Testis (tissue), 3 donors: ENCODE results near the gene PPP2R5B. TPM values are rescaled to one million over a fixed set of nuclear protein-coding genes. Genes with fewer than 3 reads are reported as not detected.
A peak's percentile ranks its signal among the peaks of the same experiment; 100 is the strongest.

Experiments used
- DNase-seq: peaks from one replicate; pipeline ENCODE4 v3.0.0-alpha.2; 2019
- H3K27ac ChIP-seq, 2 donors: fragments of 200-600 bp; sonication (generic); one replicate each; pipeline ENCODE4 v1.5.1; 2019
- H3K27me3 ChIP-seq: fragments of 200-600 bp; sonication (generic); one replicate; pipeline ENCODE4 v1.5.1; 2019
- H3K36me3 ChIP-seq: fragments of 200-600 bp; sonication (generic); one replicate; pipeline ENCODE4 v1.5.1; 2017; ENCODE audit warnings: low read depth; ENCODE audit errors: missing control alignments
- H3K4me1 ChIP-seq: fragments of 200-600 bp; sonication (generic); one replicate; pipeline ENCODE4 v1.5.1; 2019
- H3K4me3 ChIP-seq, 2 donors: fragments of 200-600 bp; sonication (generic); one replicate each; pipeline ENCODE4 v1.5.1; 2017 to 2019
- H3K9me3 ChIP-seq: fragments of 200-600 bp; sonication (generic); one replicate; pipeline ENCODE4 v1.5.1; 2017
- CTCF ChIP-seq, 3 experiments: fragments of 450-650 bp in 2 of 3; fragments of 200-600 bp in 1 of 3; sonication (generic) in 1 of 3; IDR thresholded peaks; one replicate each; pipeline ENCODE4 v1.5.1; 2016 to 2019; ENCODE audit warnings: antibody characterized with exemption in 3 of 3, mild to moderate bottlenecking in 2 of 3, moderate library complexity in 1 of 3
- POLR2A ChIP-seq: fragments of 450-650 bp; IDR thresholded peaks from one replicate; pipeline ENCODE4 v1.6.1; 2017; ENCODE audit warnings: antibody characterized with exemption, mild to moderate bottlenecking, moderate library complexity
- WGBS, 2 donors: methylation state at CpG; one replicate each; pipeline ENCODE4 v1.1.5; 2018; 5-methylcytosine and 5-hydroxymethylcytosine counted together
- intact Hi-C: fragments of 100-400 bp; cut with DNase I; formaldehyde crosslinking; loops from one replicate; pipeline ENCODE4 v1.15.1; 2023; ENCODE audit warnings: low total_unique reads
- polyA plus RNA-seq: library from polyadenylated mRNA; stranded (reverse); fragments of 350-450 nt; fragmentation: Illumina TruSeq; extraction: RNeasy Lipid Tissue Mini Kit (QIAGEN cat#74804); gene quantifications from one replicate; pipeline ENCODE4 v1.2.3, GENCODE V29; 2014; ENCODE audit warnings: low read depth, low replicate concordance; ENCODE audit not compliant: insufficient read depth
- total RNA-seq, 2 donors: library from RNA; depleted of rRNA; stranded (reverse); fragments of >200 nt; gene quantifications; one replicate each; pipeline ENCODE4 v1.2.3, GENCODE V29; 2016

Gene PPP2R5B
- total and polyA plus RNA-seq, 3 donors from 2014 or later: 9.9 to 26.2 (median 19.4) TPM

- Histone ChIP-seq H3K36me3 (no peaks in the 10 kb centered on the region), H3K27ac (no peak overlapping the region), H3K27me3 (no peaks in the 10 kb centered on the region), H3K4me3 (no peak overlapping the region), H3K4me1 (peaks cover 17% of the 10 kb centered on the region), H3K9me3 (no peaks in the 10 kb centered on the region)
- intact Hi-C loops: no loop called here
- WGBS, 2 donors: 84 to 89% methylated on average over 12 to 18 of the region's 18 CpGs
- no peak for TF ChIP-seq POLR2A
- TF ChIP-seq CTCF (IDR thresholded peaks at IDR 0.05): no peak
- no peak for DNase-seq
These were observed 11.2 kb upstream of the PPP2R5B start for GRCh38 chr11:64913171-64913727.

- TF ChIP-seq CTCF (IDR thresholded peaks at IDR 0.05): no peak
- Histone ChIP-seq H3K4me3 (no peak overlapping the region), H3K9me3 (no peaks in the 10 kb centered on the region), H3K4me1 (peaks cover 19% of the 10 kb centered on the region), H3K27me3 (no peaks in the 10 kb centered on the region), H3K27ac (no peak overlapping the region), H3K36me3 (no peaks in the 10 kb centered on the region)
- no peak for DNase-seq
- 93% methylated on average over 17 of the region's 17 CpGs; no CpG with 5 or more reads in 1 of the 2 donors for WGBS, 2 donors
- intact Hi-C loops: no loop called here
These were observed 10.4 kb upstream of the PPP2R5B start for GRCh38 chr11:64914123-64914522.

GRCh38 chr11:64915376-64915887 is 9.1 kb upstream of the PPP2R5B start:
- DNase-seq: no peak
- H3K4me3 ChIP-seq: no peak overlapping the region

GRCh38 chr11:64916040-64916774 is 8.3 kb upstream of the PPP2R5B start:
- no peak for TF ChIP-seq POLR2A
- no peak for TF ChIP-seq CTCF (IDR thresholded peaks at IDR 0.05)
- Histone ChIP-seq H3K4me3 (peak overlapping the region; percentile 71 to 89), H3K4me1 (peaks cover 19% of the 10 kb centered on the region), H3K9me3 (no peaks in the 10 kb centered on the region), H3K36me3 (no peaks in the 10 kb centered on the region), H3K27ac (peak overlapping the region; percentile 58 to 79), H3K27me3 (no peaks in the 10 kb centered on the region)
- WGBS, 2 donors: 2 to 8% methylated on average over 15 to 23 of the region's 23 CpGs
- intact Hi-C loops: no loop called here
- peak; percentile 54 for DNase-seq

More at GRCh38 chr11:64915376-64915887, 9.1 kb upstream of the PPP2R5B start:
- Histone ChIP-seq H3K36me3 (no peaks in the 10 kb centered on the region), H3K27ac (peak overlapping the region; percentile 58 to 79), H3K4me1 (peaks cover 19% of the 10 kb centered on the region), H3K9me3 (no peaks in the 10 kb centered on the region), H3K27me3 (no peaks in the 10 kb centered on the region)
- 67% methylated on average over 6 to 7 of the region's 7 CpGs for WGBS, 2 donors
- TF ChIP-seq POLR2A (no peak), CTCF (IDR thresholded peaks at IDR 0.05) (no peak)
- intact Hi-C loops: no loop called here
